Caco-2 (cell line): ENCODE results near the gene MANBA. TPM values are rescaled to one million over a fixed set of nuclear protein-coding genes. Genes with fewer than 3 reads are reported as not detected.

Source experiments
- BruUV-seq: library from RNA; stranded (reverse); fragments of 400-500 nt; replicated peaks from 2 replicates; lab custom pipeline; 2021; lab: Mats Ljungman, UMichigan
- CTCF ChIA-PET: fragments of 300-600 bp; sonication (Branson Sonifier 250); formaldehyde crosslinking; loops from one replicate; lab custom pipeline; 2022; ENCODE audit warnings: antibody characterized with exemption; lab: Charles Lee
- POLR2A ChIA-PET: fragments of 300-600 bp; sonication (Branson Sonifier 250); formaldehyde crosslinking; loops from one replicate; lab custom pipeline; 2022; ENCODE audit warnings: antibody characterized with exemption; lab: Charles Lee
- DNase-seq, 2 experiments: peaks; one replicate each; pipeline versions ENCODE4 v3.0.0 to v3.0.0-alpha.2; 2020 to 2022
- H3K27me3 ChIP-seq: replicated peaks from 2 replicates; pipeline ENCODE4 v1.6.0; 2011; ENCODE audit warnings: low read length; ENCODE audit not compliant: control insufficient read depth, insufficient read depth
- H3K36me3 ChIP-seq: 2 replicates; pipeline ENCODE4 v1.5.1; 2011; ENCODE audit warnings: low read length; ENCODE audit not compliant: control insufficient read depth, insufficient read depth
- H3K4me1 ChIP-seq: fragments of 250-450 bp; sonication (Bioruptor Pico); 2 replicates; pipeline ENCODE4 v1.5.1; 2020; ENCODE audit warnings: mild to moderate bottlenecking
- H3K4me3 ChIP-seq: 2 replicates; pipeline ENCODE4 v1.5.1; 2011; ENCODE audit warnings: low read depth, mild to moderate bottlenecking, control low read depth, low read length
- H3K9me3 ChIP-seq: fragments of 250-450 bp; sonication (Bioruptor Pico); 2 replicates; pipeline ENCODE4 v1.5.1; 2020; ENCODE audit warnings: mild to moderate bottlenecking, moderate library complexity
- H3K27ac Mint-ChIP-seq: one replicate; pipeline ENCODE4 v1.8.0; 2022; ENCODE audit warnings: mixed read lengths; ENCODE audit not compliant: unreplicated experiment
- H3K27me3 Mint-ChIP-seq: one replicate; pipeline ENCODE4 v1.8.0; 2022; ENCODE audit warnings: mixed read lengths; ENCODE audit not compliant: insufficient read depth, unreplicated experiment
- H3K36me3 Mint-ChIP-seq: one replicate; pipeline ENCODE4 v1.8.0; 2022; ENCODE audit warnings: mild to moderate bottlenecking, mixed read lengths; ENCODE audit not compliant: insufficient read depth, unreplicated experiment
- H3K4me1 Mint-ChIP-seq: one replicate; pipeline ENCODE4 v1.8.0; 2022; ENCODE audit warnings: low read depth, mixed read lengths; ENCODE audit not compliant: unreplicated experiment
- H3K4me3 Mint-ChIP-seq: one replicate; pipeline ENCODE4 v1.8.0; 2022; ENCODE audit warnings: mild to moderate bottlenecking, moderate library complexity, mixed read lengths; ENCODE audit not compliant: unreplicated experiment
- H3K9me3 Mint-ChIP-seq: one replicate; pipeline ENCODE4 v1.8.0; 2022; ENCODE audit warnings: mixed read lengths; ENCODE audit not compliant: unreplicated experiment
- intact Hi-C: fragments of 100-400 bp; cut with micrococcal nuclease; formaldehyde crosslinking; loops from one replicate; pipeline ENCODE4 v1.10.0; 2022; ENCODE audit not compliant: unreplicated experiment
- total RNA-seq: library from RNA; stranded (reverse); gene quantifications from 2 replicates; pipeline ENCODE4 v1.2.3, GENCODE V29; 2022
- TF ChIP-seq, protein P1 (sequence below), 2 experiments: fragments of 200-600 bp in 1 of 2; IDR thresholded peaks; 1 replicate in 1 of 2; 2 replicates in 1 of 2; pipeline versions ENCODE4 v1.5.1 to v1.8.0; 2011 to 2022; ENCODE audit warnings: antibody characterized with exemption in 1 of 2, control low read depth in 1 of 2, inconsistent platforms in 1 of 2, low read depth in 1 of 2, low read length in 1 of 2, mild to moderate bottlenecking in 1 of 2, moderate library complexity in 1 of 2; ENCODE audit not compliant: insufficient read depth in 1 of 2, severe bottlenecking in 1 of 2, unreplicated experiment in 1 of 2

Gene MANBA
- total RNA-seq, 1 experiment from 2014 or later: 53.5 TPM

- TF ChIP-seq, protein P1, sequence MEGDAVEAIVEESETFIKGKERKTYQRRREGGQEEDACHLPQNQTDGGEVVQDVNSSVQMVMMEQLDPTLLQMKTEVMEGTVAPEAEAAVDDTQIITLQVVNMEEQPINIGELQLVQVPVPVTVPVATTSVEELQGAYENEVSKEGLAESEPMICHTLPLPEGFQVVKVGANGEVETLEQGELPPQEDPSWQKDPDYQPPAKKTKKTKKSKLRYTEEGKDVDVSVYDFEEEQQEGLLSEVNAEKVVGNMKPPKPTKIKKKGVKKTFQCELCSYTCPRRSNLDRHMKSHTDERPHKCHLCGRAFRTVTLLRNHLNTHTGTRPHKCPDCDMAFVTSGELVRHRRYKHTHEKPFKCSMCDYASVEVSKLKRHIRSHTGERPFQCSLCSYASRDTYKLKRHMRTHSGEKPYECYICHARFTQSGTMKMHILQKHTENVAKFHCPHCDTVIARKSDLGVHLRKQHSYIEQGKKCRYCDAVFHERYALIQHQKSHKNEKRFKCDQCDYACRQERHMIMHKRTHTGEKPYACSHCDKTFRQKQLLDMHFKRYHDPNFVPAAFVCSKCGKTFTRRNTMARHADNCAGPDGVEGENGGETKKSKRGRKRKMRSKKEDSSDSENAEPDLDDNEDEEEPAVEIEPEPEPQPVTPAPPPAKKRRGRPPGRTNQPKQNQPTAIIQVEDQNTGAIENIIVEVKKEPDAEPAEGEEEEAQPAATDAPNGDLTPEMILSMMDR (IDR thresholded peaks at IDR 0.05; ENCODE audit: insufficient read depth in 1 of 2, low read depth in 1 of 2, low read length in 1 of 2, severe bottlenecking in 1 of 2, unreplicated experiment in 1 of 2): no peak
- Histone ChIP-seq H3K9me3 (no peaks in the 10 kb centered on the region), H3K27me3 (no peaks in the 10 kb centered on the region), H3K36me3 (no peaks in the 10 kb centered on the region), H3K4me3 (no peak overlapping the region), H3K4me1 (peaks cover 23% of the 10 kb centered on the region)
- Mint-ChIP-seq H3K27ac (no peak overlapping the region), H3K36me3 (no peaks in the 10 kb centered on the region), H3K9me3 (no peaks in the 10 kb centered on the region), H3K27me3 (no peaks in the 10 kb centered on the region), H3K4me1 (peaks cover 26% of the 10 kb centered on the region), H3K4me3 (no peak overlapping the region)
- POLR2A ChIA-PET: no interaction called here
- CTCF ChIA-PET: interaction anchor here (0.6 kb wide), 1 partner anchor 155 kb away, joined by 5 read pairs; no protein-coding TSS in a partner anchor
- no peak for DNase-seq
- intact Hi-C loops: no loop called here
- BruUV-seq: no TSS peak
These were observed 15.0 kb upstream of the MANBA start for GRCh38 chr4:102775805-102776204.

- H3K27me3 ChIP-seq: no peaks in the 10 kb centered on the region
- CTCF ChIA-PET: no interaction called here
- intact Hi-C loops: no loop called here
- Mint-ChIP-seq H3K4me1 (peaks cover 16% of the 10 kb centered on the region), H3K27ac (no peak overlapping the region), H3K4me3 (no peak overlapping the region), H3K9me3 (no peaks in the 10 kb centered on the region), H3K27me3 (no peaks in the 10 kb centered on the region), H3K36me3 (no peaks in the 10 kb centered on the region)
- no peaks in the 10 kb centered on the region for H3K36me3 ChIP-seq
- no peak overlapping the region for H3K4me3 ChIP-seq
- BruUV-seq: no TSS peak
- POLR2A ChIA-PET: no interaction called here
- no peaks in the 10 kb centered on the region for H3K9me3 ChIP-seq
- TF ChIP-seq, protein P1 (IDR thresholded peaks at IDR 0.05; ENCODE audit: insufficient read depth in 1 of 2, low read depth in 1 of 2, low read length in 1 of 2, severe bottlenecking in 1 of 2, unreplicated experiment in 1 of 2): no peak
- H3K4me1 ChIP-seq: peaks cover 10% of the 10 kb centered on the region
- no peak for DNase-seq
These were observed 13.5 kb upstream of the MANBA start for GRCh38 chr4:102774254-102774653.

GRCh38 chr4:102772738-102773340, 12.1 kb upstream of the MANBA start:
- H3K4me3 Mint-ChIP-seq: no peak overlapping the region
- H3K9me3 Mint-ChIP-seq: no peaks in the 10 kb centered on the region
- no peaks in the 10 kb centered on the region for H3K36me3 Mint-ChIP-seq
- Histone ChIP-seq H3K4me3 (no peak overlapping the region), H3K4me1 (no peaks in the 10 kb centered on the region), H3K9me3 (no peaks in the 10 kb centered on the region), H3K27me3 (no peaks in the 10 kb centered on the region), H3K36me3 (no peaks in the 10 kb centered on the region)
- no TSS peak for BruUV-seq
- intact Hi-C loops: no loop called here
- H3K27me3 Mint-ChIP-seq: no peaks in the 10 kb centered on the region
- TF ChIP-seq, protein P1 (IDR thresholded peaks at IDR 0.05; ENCODE audit: insufficient read depth in 1 of 2, low read depth in 1 of 2, low read length in 1 of 2, severe bottlenecking in 1 of 2, unreplicated experiment in 1 of 2): no peak
- DNase-seq: no peak
- POLR2A ChIA-PET: no interaction called here
- peaks cover 7% of the 10 kb centered on the region for H3K4me1 Mint-ChIP-seq
- CTCF ChIA-PET: no interaction called here
- no peak overlapping the region for H3K27ac Mint-ChIP-seq
